ENCODE data around the gene WDR36. TPM values are rescaled to one million over a fixed set of nuclear protein-coding genes. Genes with fewer than 3 reads are reported as not detected.

WDR36 gene
- total and polyA plus RNA-seq, 9 of the 15 experiments (the other 6 are each of a cell fraction or from before 2014, with no cell fraction given): 25.7 to 68.0 (median 41.5) TPM

DNA sequence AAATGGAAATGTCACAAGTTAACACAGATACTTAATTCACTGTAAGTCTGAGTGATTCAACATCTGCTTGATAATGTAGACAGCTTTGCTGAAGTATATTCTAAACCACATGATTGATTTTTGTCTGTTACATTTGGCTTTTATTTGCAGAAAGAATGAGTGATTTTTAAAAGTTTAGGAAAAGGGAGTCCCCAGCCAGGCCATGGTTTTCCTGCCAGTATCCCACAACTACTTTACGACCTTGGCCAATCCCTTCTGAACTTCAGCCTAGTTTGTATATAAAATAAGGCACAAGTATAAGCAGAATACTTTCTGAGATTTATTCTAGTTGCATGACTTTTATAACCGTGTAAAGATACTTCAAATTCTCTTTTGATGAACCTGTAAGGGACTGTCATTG lies 27.1 kb downstream of the WDR36 start (continued):
- TF ChIP-seq, protein P1, sequence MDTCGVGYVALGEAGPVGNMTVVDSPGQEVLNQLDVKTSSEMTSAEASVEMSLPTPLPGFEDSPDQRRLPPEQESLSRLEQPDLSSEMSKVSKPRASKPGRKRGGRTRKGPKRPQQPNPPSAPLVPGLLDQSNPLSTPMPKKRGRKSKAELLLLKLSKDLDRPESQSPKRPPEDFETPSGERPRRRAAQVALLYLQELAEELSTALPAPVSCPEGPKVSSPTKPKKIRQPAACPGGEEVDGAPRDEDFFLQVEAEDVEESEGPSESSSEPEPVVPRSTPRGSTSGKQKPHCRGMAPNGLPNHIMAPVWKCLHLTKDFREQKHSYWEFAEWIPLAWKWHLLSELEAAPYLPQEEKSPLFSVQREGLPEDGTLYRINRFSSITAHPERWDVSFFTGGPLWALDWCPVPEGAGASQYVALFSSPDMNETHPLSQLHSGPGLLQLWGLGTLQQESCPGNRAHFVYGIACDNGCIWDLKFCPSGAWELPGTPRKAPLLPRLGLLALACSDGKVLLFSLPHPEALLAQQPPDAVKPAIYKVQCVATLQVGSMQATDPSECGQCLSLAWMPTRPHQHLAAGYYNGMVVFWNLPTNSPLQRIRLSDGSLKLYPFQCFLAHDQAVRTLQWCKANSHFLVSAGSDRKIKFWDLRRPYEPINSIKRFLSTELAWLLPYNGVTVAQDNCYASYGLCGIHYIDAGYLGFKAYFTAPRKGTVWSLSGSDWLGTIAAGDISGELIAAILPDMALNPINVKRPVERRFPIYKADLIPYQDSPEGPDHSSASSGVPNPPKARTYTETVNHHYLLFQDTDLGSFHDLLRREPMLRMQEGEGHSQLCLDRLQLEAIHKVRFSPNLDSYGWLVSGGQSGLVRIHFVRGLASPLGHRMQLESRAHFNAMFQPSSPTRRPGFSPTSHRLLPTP (IDR thresholded peaks at IDR 0.05; ENCODE audit: borderline replicate concordance, extremely low read depth, insufficient read length): no peak
- TF ChIP-seq ZNF408 (CRISPR knock-in tag; IDR thresholded peaks at IDR 0.05; ENCODE audit: low read depth) (no peak), SAFB2 (IDR thresholded peaks at IDR 0.05; ENCODE audit: borderline replicate concordance, low read depth, low read length, severe bottlenecking) (no peak), FUS (optimal IDR thresholded peaks at IDR 0.05; ENCODE audit: low read depth, low read length) (no peak), ESRRB (CRISPR knock-in tag; IDR thresholded peaks at IDR 0.05; ENCODE audit: borderline replicate concordance) (no peak)
- TF ChIP-seq, protein P2, sequence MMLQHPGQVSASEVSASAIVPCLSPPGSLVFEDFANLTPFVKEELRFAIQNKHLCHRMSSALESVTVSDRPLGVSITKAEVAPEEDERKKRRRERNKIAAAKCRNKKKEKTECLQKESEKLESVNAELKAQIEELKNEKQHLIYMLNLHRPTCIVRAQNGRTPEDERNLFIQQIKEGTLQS (IDR thresholded peaks at IDR 0.05): no peak
- TF ChIP-seq, protein P2 (CRISPR knock-in tag; conservative IDR thresholded peaks at IDR 0.05): no peak

DNA sequence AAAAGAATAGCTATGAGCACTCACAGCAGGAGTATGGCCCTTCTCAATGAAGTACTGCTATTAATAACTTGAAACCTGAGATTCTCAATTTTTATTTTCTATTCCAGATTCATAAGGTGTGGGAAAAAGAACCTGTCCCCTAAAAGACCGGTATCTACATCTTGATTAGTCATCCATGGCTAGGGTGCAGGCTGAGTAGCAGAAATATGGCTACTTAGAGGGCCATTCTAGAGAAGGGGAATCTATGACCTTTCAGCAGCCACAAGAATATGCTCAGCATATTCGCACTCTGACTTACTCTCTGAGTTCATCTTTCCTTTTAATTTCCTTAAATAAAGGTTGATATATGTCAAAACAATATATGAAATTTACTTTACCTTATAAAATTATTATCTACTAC lies 27.7 kb downstream of the WDR36 start:
- no peak overlapping the region for H3K9ac ChIP-seq (ENCODE audit: insufficient read depth in 1 of 2, low read depth in 2 of 2, low read length in 2 of 2)
- ATAC-seq: no peak
- H4K20me1 ChIP-seq (replicated peaks; ENCODE audit: control insufficient read depth, insufficient read depth, low read length): no peaks in the 10 kb centered on the region
- H3K27me3 ChIP-seq (ENCODE audit: control insufficient read depth in 2 of 2, insufficient read depth in 2 of 2, low read length in 2 of 2): no peaks in the 10 kb centered on the region
- BruUV-seq (replicated peaks): no TSS peak
- no peak overlapping the region for H3K27ac ChIP-seq (ENCODE audit: extremely low read depth, low read depth, low read length)
- no peak overlapping the region for H2AFZ ChIP-seq (ENCODE audit: low read depth, low read length)
- intact Hi-C loops (cut with micrococcal nuclease): no loop called here
- ChIA-PET POLR2A (no interaction called here), CTCF (ENCODE audit: low intra/inter-chr PET ratio) (no interaction called here)
- no peak overlapping the region for H3K4me2 ChIP-seq (ENCODE audit: insufficient read depth, low read length)
- no peak overlapping the region for H3K4me3 ChIP-seq
- no peaks in the 10 kb centered on the region for H3K9me3 ChIP-seq (replicated peaks; ENCODE audit: control insufficient read depth, insufficient read depth, low read depth, low read length)
- in situ Hi-C loops (cut with MboI): loop anchor here (25.0 kb wide), 1 partner anchor 383 kb away; the partner anchor contains the start of genes SLC25A46 and TMEM232
- H3K9me1 ChIP-seq (ENCODE audit: control insufficient read depth, insufficient read depth, low read length): no peaks in the 10 kb centered on the region
- no peak for DNase-seq (ENCODE audit: extremely low read depth in 1 of 4, low spot score in 3 of 4)
- WGBS (ENCODE audit: insufficient coverage, low coverage, missing lambda C conversion rate): 93% methylated on average over 2 of the region's 2 CpGs
- no peaks in the 10 kb centered on the region for H3K79me2 ChIP-seq (ENCODE audit: control insufficient read depth, insufficient read depth, low read length)
- no peak for FAIRE-seq
- H3K36me3 ChIP-seq (ENCODE audit: control insufficient read depth, insufficient read depth, low read length): peaks cover 94% of the 10 kb centered on the region
- TF ChIP-seq ZZZ3 (IDR thresholded peaks at IDR 0.05) (no peak), JUND (IDR thresholded peaks at IDR 0.05; ENCODE audit: borderline replicate concordance, low read depth, low read length) (no peak), JUND (tag; IDR thresholded peaks at IDR 0.05; ENCODE audit: borderline replicate concordance, low read depth, low read length) (no peak), SMARCA4 (IDR thresholded peaks at IDR 0.05) (no peak), HNRNPH1 (optimal IDR thresholded peaks at IDR 0.05; ENCODE audit: low read depth, low read length) (no peak), ZNF263 (CRISPR knock-in tag; IDR thresholded peaks at IDR 0.05; ENCODE audit: borderline replicate concordance) (no peak), ZNF589 (CRISPR knock-in tag; IDR thresholded peaks at IDR 0.05; ENCODE audit: low read depth) (no peak), NFE2L1 (tag; IDR thresholded peaks at IDR 0.05; ENCODE audit: borderline replicate concordance, low read depth) (no peak)
- no peaks in the 10 kb centered on the region for H3K4me1 ChIP-seq (replicated peaks in 1 of 2; ENCODE audit: control insufficient read depth in 2 of 2, insufficient read depth in 2 of 2, low read length in 2 of 2)
